T-helper 2 cell treated with Interferon-gamma antibody and Interleukin-4, amounts not matched to agents 100 ng/mL and 5 ng/mL, for 36 hours (primary cell): ENCODE data around the gene KLF3. TPM values are rescaled to one million over a fixed set of nuclear protein-coding genes. Genes with fewer than 3 reads are reported as not detected.

ENCODE experiments used
- intact Hi-C: fragments of 100-400 bp; cut with micrococcal nuclease; formaldehyde crosslinking; loops from one replicate; pipeline ENCODE4 v1.15.1; 2023
- total RNA-seq: library from RNA; stranded (reverse); gene quantifications from 2 replicates; pipeline ENCODE4 v1.2.3, GENCODE V29; 2022

KLF3 gene
- total RNA-seq, 1 donor from 2014 or later = 15.5 TPM

DNA sequence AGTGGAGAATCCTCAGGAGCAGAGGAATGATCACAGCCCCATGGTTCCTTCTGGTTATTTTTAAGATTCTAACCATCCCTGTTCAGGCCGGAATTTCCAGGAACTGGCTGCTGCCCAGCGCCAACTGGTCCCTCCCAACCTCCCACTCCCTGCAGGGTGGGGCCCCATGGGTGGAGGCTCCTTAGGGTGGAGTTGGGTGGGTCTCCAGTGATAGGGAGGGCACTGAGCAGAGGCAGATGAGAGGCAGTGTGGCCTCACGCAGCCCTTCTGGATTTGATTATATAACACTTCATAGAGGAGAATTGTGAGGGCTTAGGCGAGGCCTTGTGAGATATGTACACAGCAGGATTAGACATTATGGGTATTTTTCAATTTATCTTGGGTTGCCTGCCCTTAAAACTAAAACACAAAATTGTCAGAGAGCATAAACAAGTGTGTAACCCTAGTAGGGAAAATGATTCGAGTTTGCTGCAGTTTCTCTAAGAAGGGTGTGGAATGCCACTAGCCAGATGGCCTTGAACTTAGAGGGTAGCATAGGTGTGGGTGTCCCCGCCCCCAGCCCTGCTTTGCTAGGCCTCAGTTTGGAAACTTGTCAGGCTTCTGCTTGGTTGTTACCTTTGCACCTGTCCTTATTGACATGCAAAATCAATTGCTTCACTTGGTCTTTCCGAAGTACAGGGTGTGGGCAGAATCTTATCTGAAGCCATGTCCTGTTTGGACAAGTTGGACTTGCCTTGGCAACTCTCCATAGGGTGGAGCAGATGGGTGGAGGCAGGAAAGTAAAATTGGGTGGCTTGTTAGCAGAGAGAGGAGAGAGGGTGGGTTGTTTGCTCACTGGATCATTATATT, 9.4 kb downstream of the KLF3 start:
- intact Hi-C loops = no loop called here

DNA sequence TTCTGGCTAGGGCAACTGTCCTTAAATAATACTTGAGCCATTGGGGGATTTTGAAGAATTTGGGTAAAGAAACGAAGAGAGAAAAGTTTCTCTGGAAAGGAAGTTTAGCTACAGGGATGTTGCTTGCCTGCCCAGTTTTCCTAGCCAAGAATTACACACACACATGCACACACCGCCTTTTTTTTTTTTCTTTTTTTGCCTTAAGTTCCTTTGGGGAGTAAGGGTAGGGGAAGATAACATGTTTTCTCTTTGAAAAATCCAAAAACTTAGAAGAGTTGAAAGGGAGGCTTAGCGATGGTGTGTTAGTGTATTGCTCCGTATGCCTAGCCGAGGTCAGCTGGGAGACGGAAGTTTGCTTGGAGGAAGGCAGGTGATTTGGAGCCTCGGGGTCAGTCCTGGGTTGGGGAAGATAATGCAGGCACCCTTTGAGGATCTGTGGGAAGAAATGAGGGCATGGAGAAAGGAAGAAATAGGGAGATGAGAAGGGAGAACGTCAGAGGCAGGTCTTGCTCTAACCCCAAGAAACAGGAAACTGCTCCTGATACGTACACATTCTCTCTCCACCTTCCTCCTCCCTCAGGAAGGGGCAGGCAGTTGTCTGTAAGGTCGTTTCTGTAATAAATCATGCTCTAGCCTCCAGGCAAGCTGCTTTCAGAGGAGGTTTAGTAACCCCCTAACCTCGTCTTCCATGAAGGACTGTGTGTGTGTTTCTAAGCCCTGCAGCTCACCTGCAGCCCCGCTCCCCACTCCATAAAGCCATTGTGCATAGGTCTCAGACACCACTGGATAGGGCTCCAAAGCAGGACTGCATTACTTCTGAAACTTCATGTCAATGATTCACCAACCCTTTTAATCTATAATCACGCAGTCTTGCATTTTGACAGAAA, 10.5 kb downstream of the KLF3 start:
- intact Hi-C loops = loop anchor here (1.0 to 2.0 kb wide), 5 partner anchors 11 to 612 kb away; no protein-coding TSS in a partner anchor

DNA sequence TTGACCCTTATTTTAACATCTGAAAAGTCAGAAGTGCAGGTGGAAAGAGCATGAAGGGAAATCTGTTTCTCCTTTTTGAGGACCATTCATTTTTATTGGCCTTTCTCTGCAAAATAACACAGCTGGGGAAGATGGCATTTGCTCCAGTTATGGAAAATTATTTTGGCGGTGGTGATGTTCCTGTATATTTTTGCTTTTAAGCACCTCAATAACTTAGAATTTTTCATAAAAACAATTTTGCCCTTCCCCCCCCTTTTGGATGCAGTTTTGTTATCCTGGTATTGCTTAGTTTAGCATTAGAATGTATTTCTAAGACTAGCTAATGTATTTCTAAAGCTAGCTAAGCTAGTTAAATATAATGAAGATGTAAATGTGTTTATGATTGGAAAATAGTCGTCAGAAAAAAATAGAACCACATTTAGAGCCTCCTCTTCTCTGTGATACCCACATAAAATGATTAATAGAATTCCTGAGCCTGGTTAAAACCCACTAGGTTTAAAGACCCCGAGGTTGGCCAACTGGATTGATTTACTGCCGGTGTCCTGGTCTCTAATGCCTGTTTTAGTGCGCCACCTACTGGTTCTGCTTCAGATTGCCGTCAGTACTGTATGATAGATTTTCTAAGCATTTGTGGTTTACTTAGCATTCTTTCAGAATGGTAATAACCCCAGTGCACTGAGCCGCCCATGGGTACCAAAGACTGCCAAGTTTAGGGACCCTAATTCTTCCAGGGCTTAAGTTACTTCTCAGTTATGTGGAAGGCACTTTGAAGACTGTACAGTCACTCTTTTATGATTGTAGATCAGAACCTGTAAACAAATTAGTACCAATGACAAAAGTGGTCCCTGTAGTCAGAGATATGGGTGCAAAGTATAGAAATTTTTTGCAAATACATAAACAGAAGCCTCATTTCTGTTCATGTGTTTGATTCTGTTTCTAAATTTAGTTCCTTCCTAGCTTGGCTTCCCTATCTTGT, 11.4 kb downstream of the KLF3 start:
- intact Hi-C loops = loop anchor here (1.0 to 2.0 kb wide), 5 partner anchors 12 to 613 kb away; no protein-coding TSS in a partner anchor

DNA sequence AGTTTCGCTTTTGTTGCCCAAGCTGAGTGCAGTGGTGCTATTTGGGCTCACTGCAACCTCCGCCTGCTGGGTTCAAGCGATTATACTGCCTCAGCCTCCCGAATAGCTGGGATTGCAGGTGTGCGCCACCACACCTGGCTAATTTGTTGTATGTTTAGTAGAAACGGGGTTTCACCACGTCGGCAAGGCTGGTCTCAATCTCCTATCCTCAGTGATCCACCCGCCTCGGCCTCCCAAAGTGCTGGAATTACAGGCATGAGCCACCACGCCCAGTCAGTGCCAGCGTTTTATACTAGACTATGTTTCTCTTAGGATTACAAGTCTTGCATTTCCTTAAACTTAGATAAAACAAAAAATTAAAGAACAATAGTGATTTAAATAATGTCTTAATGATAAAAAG, 13.0 kb downstream of the KLF3 start:
- intact Hi-C loops = no loop called here

DNA sequence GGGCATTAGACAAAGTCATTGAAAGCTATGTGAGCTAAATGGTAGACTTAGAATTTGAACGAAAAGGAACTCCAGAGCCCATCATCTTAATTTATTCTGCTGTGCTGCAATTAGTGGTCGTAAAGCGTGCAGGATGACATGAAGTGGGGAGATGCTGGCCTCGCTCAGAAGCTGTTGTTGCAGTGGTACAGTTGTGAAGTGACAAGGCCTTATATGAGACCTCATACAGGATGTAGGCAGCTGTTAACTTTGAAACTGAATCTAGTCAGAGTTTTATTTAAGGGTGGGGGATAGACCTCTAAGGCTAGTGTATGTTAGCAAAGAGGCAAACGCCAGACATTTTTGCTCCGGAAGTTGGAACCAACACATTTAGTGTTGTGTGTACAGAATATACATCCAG, 13.4 kb downstream of the KLF3 start:
- intact Hi-C loops = no loop called here

DNA sequence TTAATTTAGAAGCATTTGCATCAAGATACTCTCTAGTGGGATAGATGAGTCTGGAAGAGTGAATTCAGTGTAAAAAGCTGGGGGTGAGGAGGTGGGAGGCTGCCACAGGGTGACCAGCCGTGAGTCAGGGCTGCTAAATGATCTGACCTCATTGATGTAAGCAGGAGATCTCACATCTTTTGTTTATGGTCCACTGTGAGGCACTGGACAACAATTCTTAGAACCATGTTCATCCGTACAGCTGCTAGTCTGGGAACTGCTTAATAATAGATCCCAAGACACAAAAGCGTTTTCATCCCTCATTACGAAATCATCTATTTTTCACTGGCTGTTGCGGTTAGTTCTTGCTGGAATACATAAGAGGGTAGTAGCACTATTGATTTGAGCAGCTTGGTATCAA, 14.1 kb downstream of the KLF3 start:
- intact Hi-C loops = no loop called here

DNA sequence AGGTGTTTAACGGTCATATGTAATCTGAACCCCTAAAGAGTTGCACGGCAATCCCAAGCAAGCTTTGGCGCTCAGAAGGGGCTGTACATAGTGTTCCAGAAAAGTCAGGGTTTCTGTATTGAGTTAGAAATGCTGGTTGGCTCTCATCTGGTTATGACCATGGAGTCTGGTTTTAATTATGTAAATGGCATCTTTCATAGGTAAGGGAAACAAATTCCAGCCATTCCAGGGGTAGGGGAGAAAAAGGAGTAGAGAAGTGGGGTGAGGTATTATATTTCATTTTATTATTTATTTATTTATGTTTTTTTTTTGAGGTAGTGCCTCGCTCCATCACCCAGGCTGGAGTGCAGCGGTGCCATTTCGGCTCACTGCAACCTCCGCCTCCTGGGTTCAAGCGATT, 15.9 kb downstream of the KLF3 start:
- intact Hi-C loops = no loop called here

DNA sequence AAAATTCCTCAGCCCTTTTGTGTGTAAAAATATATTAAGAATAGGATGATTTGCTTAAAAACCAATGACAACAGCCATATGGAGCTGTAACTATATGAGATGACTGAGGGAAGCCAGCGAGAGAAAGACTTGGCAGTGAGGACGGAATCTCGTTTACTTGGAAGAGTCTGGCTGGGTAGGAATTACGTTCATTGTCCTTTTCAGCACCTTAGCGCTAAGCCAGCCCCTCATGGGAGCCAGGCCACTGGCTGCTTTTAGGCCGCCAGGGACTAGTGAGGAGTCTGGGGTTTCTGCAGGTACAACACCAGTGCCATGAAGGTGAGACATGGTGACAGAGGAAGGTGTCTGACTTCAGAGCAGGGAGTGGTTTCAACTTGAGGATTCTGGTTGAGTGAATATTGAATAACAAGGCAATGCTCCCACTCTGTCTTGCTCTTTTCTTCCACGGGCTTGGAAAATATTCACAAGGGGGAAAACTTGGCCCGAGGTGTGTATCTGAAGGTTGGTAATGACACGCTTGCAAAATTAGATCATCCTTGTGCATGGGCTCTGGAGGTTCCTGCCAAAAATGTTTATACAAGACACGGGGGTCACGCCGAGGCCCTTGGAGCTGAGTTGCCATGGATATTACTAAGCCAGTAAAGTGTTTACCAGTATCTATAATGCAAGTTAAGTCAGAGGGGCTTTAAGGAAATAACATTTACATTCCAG, 17.4 kb downstream of the KLF3 start:
- intact Hi-C loops = no loop called here

DNA sequence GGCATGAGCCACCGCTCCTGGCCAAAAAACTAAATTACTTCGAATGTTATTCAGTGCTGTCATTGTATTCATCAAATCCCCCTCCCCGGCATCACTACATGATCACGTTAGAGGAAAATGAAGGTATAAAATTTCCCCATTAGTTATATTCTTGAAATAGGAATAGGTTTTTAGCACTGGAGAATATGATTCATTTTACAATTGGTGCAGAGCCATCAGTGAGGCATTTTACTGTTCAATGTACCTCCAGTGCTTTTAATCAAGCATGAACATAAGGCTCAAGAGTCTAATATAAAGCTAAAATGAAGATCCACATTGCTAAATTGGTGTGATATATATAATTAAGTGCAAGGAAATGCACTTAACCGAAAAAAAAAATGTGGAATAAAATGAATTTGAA, 18.3 kb downstream of the KLF3 start:
- intact Hi-C loops = no loop called here

DNA sequence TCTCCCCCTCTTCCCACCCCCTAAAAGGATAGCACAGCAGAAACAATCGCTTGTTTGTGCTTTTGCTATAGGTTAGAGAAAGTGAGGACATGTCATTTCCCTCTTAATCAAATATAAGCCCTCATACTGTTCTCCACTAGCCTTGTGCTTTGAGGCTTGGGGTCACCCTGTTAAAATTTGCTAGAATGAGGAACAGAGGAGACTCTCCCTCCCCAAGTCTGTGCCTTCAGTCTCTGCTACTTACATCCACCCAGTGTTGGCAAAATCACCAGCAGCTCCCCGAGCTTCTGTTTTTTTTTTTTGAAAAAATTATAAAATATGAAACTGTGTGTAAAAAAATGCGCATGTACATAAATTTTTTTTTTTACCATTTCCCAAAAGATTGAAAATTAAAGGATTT, 19.3 kb downstream of the KLF3 start:
- intact Hi-C loops = no loop called here

DNA sequence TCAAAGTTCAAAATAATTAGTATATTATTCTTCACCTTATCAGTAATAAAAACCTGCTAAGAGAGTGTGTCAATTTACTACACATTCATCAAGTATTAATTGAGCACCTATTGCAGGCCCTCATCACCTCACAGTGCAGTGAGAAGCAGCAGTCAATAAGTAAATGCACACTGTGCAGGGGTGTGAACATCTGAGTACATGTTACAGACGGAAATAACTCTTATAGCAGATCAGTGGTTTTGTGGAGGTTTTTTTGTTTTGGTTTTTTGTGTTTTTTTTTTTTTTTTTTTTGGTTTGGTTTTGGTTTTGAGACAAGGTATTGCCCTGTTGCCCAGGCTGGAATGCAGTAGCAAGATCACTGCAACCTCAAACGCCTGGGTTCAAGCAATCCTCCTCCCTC, 20.3 kb downstream of the KLF3 start:
- intact Hi-C loops = no loop called here

DNA sequence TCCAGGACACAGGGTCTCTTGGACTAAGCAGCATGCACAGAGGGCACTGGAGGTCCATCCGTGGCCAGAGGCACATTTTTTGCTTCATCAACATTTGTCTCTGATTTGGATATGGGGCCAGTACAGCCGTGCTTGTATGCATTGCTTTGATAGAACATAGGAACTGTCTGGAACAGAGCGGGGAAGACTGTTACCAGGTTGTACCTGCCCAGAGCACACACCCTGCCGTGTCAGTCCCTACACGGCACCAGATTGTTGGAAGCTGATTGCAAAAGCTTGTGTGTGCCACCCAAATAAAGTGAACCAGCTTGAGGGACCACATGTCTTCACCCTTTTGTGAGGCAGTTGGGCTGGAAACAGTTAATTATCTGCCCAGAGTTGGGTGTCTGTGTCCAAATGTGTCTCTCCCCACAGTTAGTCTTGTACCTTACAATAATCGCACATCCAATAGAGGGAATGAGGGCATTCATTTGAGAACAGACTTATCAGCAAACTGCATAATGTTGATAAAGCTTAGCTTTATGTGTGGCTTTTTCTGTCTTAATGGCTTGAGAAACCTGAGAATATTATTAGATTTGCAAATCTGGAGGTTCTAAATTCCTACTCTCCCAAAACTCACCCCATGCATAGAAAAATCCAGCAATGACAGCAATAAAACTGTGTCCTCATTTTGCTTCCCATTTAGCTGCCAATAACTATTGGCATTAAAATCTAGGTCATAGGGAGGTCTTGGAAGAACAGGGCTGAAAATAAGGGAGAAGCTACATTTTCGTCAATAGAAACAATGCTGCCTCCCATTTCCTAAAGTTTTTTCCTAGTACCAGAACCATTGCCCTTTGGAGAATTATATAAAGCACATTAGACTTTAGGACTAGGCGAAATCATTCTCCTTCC, 21.2 kb downstream of the KLF3 start:
- intact Hi-C loops = no loop called here

DNA sequence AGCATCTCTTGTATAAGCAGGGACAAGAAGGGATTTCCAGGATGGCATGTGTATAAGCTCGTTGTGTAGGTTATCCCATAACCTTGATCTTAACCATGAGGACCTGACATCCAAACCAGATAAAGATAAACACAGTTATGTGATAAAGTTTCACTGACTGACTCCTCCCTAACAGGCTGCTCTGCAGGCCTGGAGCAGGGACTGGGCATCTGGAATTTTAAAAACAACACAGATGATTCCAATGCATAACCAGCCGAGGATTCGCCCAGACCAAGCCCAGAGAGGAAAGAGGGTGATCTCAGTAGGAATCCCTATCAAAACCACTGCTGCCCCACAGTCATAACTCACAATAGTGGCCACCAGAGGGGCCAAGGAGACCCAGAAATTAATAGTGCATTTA, 22.7 kb downstream of the KLF3 start:
- intact Hi-C loops = no loop called here

DNA sequence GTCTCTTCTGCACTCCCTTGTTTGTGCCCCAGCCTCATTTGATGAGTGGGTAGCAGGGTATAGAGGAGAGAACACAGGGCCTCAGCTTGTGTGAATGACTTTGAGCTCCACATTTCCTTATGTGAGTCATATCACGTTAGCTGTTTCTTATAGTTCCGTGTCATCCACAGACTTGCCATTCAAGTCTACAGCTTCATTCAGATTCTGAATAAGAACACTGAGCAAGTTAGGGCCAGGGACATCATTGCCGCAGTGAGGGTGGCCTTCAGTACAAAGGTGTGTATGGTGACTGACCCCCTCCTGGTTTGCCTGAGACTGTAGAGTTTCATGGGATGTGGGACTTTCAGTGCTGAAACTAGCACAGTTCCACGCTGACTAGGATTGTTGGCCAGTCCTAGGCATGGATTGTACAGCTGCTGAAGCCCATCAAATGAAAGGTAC, 23.6 kb downstream of the KLF3 start:
- intact Hi-C loops = no loop called here

DNA sequence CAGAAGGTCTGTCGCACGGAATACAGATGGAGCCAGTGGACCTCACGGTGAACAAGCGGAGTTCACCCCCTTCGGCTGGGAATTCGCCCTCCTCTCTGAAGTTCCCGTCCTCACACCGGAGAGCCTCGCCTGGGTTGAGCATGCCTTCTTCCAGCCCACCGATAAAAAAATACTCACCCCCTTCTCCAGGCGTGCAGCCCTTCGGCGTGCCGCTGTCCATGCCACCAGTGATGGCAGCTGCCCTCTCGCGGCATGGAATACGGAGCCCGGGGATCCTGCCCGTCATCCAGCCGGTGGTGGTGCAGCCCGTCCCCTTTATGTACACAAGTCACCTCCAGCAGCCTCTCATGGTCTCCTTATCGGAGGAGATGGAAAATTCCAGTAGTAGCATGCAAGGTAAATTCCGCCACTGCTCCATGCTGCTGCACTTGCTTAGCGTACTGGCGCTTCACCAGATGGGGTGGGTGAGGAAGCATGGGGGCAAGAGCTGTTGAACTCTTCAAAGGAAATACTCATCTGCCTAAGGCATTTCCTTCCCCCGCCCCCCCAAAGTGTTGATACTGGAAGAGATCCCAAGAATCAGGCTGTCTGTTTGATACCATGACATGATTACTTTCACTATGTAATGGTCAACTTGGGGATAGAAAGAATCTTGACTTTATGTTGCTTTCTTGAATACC, 24.8 kb downstream of the KLF3 start:
- intact Hi-C loops = no loop called here

DNA sequence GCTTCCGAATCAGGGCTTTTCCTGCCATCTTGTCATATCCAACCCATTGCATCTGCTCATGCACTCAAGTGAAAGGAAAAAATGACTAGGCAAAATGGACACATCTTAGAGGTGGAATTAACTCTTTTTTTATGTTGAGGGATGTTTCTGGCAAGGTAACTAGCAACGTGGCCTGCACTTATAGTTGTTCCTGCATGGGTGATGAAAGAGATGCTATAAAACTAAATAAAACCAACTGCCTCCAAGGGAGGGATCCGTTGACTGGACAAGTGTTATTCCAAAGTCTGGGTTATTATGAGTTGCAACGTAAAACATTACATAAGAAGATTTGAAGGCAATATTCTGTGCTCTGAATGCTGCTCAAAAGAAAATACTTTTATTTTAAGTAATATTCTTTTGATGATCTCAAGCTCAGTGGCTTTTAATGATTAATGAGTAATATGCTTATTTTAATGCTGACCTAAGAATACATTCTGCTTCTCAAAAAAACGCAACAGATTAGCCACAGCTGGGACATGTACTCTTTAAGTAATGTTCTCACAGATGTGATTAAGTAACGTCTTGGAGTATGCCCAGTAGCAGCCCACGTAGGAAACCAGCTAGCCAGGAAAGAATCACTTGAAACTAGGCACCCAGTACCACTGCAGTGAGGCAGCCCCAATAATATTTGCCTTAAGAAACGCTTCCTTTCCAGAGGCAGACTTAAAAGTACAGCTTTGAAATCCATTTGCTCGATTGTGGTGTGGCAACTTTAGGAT, 27.4 kb downstream of the KLF3 start:
- intact Hi-C loops = no loop called here

DNA sequence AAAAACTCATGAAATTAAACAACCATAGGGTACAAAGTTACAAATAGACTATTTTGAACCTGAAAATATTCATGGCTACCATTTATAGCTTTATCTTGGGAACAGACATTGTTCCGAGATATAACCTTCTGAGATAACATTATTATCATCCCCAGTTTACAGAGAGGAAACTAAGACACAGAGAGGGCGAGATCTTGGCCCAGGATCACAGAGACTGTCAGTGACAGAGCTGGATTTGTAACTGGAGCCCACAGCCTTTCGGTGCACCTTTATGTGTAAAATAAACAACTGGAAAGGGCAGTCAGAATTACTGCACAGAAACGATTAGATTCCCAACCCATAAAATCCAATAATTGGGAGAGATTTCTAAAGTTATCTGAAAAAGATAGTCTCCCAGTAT, 28.4 kb downstream of the KLF3 start:
- intact Hi-C loops = no loop called here

DNA sequence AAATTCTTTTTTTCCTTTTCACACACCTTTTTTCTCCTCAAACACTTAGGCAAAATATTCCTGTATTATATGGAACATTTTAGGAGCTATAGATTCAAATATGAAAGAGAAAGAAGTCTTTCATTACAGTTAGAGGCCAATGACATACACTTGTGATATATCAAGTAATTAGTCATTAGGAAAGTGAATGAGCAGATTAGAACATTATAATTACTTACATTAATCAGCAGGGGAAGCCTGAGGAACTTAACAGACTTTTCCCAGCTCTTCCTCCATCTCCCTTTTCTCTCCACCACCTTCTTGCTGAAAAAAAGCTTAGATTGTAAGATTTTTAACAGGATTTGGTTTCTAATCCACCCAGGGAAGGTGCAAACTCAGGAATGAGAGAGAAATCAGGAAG, 29.6 kb downstream of the KLF3 start:
- intact Hi-C loops = no loop called here
